Dermis blood vessel endothelial cell (primary cell): Measurements from ENCODE around the gene CACNG5. TPM values are rescaled to one million over a fixed set of nuclear protein-coding genes. Genes with fewer than 3 reads are reported as not detected.

ENCODE experiments used
- DNase-seq: peaks from one replicate; pipeline ENCODE4 v3.0.0; 2010
- total RNA-seq: library from RNA; depleted of rRNA; stranded (reverse); fragments of >200 nt; gene quantifications from 2 replicates; pipeline ENCODE4 v1.2.3, GENCODE V29; 2014

The CACNG5 gene
- total RNA-seq, 1 donor from 2014 or later: not detected

DNA sequence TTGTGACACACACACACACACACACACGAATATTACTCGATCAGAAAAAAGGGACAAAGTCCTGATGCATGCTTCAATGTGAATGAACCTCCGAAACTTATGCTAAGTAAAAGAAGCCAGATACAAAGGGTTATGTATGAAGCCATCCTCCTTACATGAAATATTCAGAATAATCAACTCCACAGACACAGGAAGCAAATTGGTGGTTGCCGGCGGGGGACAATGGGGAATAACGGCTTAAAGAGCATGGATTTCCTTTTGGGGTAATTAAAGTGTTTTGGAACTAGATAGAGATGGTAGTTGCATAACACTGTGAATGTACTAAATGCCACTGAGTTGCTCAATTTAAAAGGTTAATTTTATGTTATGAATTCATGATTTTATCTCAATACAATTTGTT lies 8.1 kb upstream of the CACNG5 start:
- DNase-seq: no peak

DNA sequence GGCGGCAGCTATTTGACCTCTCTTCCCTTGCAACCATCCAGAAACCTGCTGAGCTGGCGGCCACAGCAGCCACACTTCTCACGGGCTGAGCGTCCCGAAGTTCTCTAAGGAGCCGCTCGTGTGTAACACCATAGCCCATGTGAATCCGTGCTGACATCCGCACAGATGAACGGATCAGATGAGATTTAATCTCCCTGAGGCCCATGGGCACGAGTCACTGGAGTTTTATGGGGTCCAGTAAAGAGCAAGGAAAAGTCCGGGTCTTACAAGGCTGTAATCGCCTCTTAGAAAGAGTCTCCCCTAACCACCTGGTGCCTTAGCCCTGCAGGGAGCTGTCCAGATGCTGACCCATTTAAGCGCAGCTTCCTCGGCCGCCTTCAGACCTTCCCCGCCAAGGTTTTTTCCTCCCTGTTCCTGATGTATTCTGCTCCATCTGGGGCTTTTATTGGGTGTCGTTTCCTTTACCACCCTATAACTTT lies 5.5 kb upstream of the CACNG5 start:
- DNase-seq: peak; percentile 83

DNA sequence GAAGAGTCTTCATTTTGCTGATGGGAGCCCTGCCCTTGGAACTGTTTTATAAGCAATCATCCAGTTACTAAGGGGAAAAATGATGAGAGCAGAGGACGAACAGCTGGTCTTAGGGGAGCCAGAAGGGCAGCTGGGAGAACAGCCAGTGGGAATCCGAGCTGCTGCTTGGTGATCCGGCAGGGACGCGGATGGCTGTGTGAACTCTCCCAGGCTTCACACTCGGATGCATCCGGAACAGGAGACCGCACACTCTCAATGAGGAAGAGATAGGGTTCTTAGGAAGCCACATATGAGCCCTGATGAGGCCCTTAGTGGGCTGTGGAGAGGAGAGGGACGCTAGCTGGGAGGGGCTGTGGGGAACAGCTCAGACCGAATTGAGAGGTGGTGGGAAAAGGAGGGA lies 5.0 kb upstream of the CACNG5 start:
- peak; percentile 3 for DNase-seq

DNA sequence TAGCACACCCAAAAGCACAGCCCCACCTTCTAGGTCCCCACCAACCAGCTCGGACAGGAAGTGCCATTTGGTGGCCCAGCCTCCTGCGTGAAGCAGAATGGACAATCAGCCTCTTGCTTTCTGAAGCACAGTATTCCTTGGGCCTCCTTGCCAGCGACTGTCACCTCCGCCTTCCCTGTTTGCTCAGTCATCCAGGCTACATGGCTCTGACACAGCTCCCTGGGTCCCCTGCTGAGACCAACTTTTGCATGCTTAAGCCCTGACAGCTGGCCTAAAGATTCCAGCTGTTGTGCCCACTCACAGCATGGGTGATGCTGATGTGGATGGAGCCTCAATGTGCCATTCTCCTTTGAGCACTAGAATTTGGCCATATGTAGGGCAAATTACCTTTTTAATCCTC lies 4.5 kb upstream of the CACNG5 start:
- DNase-seq: no peak

DNA sequence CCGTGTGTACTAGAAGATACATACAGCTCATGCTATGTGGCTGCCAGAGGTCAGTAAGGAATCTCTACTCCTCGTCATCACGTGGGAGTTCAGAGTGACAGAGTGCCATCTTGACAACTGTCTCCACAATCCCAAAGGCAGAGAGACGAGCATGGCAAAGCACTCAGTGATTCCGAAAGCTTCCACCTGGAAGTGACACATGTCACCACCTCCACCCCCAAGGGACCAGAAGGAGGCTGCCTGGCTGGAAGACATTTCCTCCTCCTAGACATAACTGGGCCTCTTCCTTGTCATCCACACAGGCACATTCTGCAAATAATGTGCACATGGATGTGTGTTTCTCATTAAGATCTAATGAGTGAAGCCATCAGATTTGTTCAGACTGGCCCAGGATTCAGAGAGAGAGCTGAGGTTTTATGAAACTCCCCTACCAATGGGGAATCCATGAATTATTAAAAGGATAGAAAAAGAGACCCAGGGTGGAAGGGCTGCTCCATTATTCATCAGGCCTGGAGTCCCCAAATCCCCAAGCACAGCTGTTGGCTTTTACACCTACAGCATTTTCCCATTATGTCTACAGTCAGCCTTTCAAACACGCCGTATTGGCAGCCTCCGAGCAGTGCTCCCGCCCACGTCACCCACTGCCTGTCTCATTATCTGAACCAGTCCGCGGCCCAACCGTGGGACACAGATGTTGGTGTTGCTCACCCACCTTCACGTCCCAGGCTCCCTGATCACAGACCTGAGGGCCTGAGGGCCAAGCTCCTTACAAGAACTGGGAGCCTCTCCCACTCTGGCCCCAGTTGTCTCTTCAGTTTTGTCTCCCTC lies 3.3 kb upstream of the CACNG5 start:
- DNase-seq: no peak

DNA sequence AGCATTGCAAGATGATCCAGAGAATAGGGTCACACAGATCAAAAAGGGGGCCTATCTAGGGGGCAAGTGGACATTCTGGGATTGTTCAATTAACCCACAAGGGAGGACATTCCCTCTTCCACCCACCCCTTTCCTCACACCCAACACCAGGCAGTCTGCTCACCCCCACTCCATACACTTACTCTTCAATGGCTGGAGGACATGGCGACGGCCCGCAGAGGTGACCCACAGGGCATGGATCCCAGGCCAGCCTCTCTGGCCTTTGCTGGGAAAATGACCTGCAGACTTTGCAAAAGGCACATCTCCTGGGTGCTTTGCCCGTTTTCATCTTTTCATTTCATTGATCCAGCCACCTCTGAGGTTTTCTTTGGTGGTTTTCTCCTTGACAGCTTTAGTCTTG lies 1.7 kb upstream of the CACNG5 start:
- no peak for DNase-seq

DNA sequence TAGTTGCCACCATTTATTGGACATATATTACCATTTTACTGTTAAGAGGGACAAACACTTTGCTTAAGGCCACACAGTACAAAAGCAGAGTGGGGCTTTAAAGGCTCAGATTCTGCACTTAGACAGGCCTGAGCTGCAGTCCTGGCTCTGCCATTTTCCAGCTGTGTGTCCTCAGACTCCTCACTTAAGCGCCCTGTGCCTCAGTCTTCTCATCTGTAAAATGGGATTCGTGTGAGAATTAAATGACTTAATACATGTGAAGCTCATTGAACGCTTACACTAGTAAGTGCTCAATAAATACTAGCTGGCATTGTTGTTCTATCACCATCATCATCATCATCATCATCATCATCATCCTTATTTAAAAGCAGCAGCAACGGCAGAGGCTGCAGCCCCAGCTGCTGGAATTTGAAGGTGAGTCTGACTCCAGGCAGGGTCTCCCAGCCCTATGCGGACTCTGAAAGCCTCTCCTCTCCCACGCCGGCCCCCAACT lies 445 bp upstream of the CACNG5 start:
- DNase-seq: no peak

DNA sequence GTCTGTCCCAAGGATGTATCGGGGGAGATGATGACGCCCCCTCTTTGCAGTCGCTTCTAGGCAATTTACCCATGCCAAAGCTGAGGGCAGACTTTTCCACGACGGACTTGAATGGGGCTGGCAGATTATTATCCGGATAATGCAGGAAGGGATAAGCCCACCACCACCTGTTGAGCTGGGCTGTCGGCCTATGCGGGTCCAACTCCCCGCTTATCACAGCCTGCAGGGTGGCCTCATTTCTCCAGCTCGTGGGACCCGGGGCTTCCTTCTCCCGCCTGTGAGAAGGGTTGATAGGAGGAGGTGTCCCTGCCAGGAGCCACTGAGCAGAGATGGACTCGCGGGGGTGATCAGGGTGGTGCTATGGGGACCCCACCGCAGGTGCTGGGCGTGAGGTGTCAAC lies 559 bp downstream of the CACNG5 start:
- no peak for DNase-seq

DNA sequence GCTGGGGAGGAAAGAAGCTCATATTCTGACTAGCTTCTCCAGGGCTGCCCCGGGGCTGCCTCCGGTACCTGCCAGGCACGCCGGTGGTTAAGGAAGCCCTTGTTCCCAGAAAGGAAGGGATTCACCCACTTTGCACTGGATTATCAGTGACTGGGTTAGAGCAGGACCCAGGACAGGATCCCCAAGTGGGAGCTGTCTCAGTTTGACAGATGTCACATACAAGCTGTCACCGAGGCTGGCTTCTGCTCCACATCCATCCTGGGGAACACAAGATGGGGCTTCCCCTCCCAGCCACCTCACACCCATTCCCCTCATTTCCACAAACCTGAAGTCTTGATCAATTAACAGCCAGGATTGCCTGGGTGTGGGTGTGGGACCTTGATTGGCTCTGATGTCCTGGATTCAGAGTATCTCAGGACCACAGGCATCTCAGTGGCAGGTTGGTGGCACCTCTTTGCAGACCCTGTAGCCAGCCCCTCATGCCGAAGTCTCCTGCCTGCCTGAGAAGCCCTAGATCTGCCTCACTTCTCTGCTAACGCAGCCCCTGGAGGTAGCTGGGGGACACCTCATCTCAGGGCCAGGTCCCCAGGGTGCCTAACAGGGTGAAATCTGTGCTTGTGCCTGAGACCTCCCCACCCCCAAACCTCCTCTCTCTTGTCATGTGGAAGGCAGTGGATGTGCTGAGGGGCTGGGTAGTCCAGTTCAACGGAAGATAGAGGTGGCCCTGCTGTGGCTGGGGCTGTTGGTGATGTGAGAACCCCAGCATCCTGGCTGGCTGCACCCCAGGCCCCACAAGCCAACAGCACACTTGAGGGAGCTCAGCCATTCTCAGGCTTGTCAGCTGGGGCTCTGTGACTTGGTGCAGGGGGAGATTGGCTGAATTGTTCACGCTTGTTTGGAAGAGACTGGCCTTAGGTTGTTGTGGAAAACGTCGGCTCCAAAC lies 1.4 kb downstream of the CACNG5 start:
- no peak for DNase-seq

DNA sequence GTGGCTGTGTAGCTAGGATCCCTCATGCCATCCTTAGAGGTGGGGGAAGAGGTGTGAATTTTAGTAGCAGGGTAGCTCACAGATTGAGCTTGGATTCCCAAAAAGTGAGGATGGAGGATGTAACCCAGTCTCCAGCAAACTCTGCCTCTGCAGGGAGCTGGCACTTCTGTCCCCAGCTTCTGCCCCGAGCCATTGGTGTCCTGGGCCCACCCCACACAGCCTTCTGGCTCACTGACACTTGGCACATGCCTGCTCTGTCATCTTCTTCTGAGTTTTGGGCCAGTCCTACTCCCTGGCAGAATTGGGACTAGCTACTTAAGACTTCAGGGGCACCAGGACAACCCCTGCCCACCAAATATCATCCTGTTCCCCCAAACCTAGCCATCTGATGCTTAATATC lies 2.3 kb downstream of the CACNG5 start:
- DNase-seq: no peak

DNA sequence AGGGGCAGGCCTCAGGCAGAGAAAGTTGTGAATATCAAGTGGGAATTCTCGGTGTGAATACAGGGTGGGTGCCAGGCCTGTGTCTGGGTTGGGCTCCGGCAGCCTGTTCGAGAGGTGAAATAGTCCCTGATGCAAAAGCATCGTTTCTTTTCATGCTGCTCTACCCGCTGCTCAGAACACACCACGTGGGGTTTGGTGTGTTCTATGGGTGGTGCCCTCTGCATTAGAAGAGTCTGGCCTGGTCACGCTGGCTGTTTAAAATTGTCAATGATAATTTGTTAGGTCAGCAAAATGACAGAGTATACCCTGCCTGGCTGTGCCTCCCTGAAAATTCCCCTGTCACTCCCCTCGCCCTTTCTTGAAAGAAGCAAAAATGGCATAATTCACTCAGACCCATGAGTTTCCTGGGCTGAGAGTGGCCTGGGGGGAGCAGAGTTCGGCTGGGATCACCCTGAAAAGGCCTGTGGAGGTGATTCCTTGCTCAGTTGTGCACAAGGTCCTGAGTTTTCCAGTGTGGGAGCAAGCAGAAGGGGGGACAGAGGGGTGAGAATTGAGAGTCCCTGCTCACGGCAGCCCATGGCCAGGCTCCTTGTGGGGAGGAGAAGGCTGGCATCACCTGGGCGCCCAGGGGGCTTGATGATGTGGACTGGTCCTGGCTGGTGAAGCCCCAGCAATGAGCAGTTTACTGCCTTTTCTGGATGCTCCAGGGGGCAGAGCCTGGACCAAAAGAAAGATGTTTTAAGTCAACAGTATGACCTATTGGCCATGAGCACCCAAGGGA lies 3.2 kb downstream of the CACNG5 start:
- no peak for DNase-seq

DNA sequence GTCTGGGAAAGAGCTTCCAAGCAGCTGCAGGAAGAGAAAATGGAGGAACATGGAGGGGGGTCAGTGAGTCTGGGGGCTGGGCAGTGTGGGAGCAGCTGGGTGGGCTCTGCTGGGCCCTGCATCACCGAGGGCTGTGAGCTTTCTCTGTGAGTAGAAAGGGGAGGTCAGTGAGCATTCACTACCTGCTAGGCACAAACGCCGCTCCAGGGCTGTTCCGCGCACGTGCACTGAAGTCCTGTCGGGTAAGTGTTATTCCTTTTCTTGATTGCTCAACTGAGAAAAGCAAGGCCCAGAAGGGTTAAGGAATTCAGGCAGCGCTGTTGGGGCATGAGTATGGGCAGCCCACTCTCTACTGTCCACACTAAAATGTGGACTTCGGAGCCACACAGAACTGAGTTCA lies 4.7 kb downstream of the CACNG5 start:
- no peak for DNase-seq

DNA sequence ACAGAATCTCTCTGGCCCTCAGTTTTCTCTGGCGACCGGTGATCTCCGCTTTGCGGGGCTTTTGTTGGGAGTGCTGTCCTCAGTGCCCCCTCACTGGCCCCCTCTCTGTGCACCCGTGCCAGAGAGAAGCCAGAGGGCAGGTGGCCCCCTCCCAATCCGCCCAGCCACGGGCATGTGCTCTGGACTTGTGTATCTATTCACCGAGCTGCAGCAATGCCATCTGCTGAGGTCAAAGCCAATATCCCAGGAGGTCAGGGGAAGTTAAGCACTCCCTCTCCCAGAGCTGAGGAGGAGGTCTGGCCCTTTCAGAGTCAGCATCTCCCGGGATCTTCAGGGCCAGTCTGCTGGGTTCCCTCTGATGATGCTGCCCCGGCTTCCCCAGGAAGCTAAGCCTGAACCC lies 5.1 kb downstream of the CACNG5 start:
- DNase-seq: no peak

DNA sequence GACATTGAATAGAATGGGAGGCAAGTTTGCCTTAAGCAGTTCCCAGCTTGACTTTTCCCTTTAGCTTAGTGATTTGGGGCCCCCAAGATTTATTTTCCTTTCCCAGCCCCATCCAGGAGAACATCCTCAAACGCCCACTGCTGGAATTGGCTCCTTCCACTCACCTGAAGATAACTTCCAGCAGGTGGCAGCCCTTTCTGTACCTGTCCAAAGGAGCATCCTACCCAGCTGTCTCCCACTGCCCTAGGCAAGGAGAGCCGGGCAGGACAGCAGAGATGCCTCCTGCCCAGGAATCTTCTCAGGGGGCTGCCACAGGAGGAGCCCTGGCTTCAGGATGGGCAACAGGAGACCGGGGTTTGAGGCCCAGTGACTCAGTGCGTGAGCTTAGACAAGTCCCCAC lies 6.4 kb downstream of the CACNG5 start:
- no peak for DNase-seq

DNA sequence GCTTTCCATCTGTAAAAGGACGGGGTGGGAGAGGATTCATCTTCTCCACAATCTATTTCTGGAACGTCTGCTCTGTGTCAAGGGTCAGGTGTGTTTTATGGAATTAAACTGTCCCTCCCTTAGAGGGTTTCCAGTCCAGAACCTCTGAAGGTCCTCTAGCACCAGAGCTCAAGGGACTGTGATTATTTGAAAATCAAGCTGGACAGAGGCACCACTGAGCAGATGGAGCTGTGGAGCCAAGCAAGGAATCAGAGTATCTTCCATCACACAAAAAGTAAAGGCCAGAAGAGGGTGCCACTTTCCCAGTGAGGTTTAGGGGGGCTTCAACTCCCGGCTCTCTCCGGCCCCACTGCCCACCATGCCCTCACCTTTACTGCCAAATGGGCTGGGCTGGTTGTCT lies 6.8 kb downstream of the CACNG5 start:
- no peak for DNase-seq

DNA sequence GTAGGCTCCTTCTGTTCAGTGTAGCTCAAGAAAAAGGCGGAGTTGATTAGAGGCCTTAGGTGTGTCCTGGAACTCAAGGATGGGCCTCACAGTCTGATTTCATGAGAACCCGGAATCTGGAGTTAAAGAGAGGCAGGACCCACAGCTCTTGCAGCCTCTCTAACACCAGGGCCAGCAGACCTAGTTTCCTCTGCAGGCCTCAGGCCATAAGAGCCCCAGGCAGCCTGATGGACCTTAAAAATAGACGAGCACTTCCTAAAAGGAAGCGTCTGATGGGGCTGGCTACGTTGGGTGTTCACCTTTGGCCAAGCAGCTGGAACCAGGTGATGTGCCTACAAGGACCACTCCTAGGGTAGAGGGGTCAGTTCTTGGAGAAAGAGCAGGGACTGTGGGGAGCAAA lies 7.6 kb downstream of the CACNG5 start:
- no peak for DNase-seq

DNA sequence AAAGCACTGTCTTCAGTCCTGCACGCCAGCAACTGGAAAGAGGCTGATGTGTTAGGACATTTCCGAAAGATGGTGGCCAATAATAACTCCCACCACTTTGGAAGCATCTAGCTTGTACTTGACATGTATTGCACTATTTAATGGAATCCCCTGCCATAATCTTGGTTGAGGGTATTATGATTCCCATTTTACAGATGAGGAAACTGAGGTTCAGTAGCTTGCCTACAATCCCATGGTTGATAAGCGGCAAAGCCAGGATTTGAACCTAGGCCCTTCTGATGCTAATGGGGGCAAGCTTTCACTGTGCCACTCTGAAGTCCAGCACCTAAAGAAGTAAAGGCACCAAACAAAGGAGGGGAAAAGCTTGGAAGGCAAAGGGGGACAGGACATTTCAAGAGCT lies 8.0 kb downstream of the CACNG5 start:
- DNase-seq: no peak

DNA sequence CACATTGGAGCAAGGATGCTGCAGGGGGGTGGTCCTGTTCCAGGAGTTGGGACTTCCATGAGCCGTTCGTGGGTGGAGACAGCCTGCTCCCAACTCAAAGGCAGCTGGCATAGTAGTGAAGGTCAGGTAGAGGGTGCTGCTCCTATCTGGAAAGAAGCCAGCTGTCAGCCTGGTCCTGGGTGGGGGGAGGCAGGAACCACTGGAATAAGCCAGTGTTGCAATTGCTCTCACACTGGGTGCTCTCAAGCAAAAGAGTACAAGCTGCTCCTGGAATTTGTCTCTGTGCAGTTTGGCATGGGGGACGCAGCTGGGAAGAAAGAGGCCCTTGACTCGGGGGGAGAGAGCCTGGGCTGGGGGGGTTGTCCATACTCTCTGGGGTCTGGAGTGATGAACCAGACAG lies 8.7 kb downstream of the CACNG5 start:
- no peak for DNase-seq

DNA sequence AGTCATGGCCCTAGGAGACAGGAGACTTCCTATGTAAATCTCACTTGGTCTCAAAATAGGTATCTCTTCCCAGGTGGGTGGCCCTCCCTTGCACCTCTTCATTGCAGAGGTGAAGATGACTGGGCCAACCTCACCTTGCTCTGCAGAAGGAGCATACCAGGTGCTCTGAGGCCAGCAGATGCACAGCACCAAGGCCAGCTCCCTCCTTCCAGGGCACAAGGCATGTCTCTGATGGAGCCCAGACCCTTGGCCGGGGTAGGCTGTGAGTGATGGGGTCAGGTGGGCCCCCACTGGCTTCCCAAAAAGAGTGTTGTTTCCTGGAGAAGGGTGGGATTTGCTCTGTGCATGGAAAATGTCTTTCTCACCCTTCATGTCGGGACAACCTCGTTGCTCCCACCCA lies 12.8 kb downstream of the CACNG5 start:
- no peak for DNase-seq

DNA sequence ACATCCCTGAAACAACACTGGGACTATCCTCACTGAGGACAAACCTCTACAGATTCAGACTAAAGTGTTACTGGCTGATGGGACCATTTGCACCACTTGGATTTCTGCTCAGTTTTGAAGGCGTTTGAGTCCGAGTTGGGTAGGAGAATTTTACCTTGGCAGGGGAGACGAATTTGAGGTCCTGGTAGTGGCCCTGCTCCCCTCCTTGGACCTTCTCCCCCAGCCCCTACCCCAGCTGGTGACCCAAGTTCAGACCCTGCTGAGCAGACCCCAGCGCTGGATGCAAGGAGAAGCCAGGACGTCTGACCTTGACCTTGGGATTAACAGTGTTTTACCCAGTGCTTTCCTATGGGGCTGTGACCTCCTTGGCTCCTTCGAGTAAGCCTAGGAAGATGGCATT lies 13.6 kb downstream of the CACNG5 start:
- no peak for DNase-seq

DNA sequence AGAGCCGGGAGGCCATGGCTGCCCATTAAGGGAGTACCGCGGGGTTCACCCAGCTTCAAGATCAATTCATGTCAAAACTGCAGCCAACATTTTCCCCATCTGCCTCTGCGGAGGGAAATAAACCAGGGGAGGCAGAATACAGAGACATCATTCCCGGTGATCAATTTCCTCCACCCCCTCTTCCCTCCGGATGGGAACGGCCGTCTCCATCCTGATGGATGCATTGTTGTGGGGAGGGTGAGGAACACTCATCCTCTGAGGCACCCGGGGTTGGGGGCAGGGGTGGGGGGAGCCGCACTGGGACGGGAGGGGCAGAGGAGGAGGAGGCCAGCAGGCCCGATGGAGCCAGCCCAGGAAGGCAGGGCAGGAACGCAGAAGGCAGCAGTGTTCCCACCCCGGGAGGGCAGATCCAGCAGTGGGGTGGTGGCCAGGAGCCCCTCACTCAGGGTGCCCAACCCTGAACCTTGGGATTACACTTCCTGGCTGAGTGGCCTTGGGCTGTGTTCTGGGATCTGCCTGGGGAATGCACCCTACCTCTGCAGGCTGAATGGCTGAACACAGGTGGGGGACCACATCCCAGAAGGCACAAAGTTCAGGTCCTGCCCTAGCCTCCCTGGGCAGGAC lies 14.2 kb downstream of the CACNG5 start:
- no peak for DNase-seq

DNA sequence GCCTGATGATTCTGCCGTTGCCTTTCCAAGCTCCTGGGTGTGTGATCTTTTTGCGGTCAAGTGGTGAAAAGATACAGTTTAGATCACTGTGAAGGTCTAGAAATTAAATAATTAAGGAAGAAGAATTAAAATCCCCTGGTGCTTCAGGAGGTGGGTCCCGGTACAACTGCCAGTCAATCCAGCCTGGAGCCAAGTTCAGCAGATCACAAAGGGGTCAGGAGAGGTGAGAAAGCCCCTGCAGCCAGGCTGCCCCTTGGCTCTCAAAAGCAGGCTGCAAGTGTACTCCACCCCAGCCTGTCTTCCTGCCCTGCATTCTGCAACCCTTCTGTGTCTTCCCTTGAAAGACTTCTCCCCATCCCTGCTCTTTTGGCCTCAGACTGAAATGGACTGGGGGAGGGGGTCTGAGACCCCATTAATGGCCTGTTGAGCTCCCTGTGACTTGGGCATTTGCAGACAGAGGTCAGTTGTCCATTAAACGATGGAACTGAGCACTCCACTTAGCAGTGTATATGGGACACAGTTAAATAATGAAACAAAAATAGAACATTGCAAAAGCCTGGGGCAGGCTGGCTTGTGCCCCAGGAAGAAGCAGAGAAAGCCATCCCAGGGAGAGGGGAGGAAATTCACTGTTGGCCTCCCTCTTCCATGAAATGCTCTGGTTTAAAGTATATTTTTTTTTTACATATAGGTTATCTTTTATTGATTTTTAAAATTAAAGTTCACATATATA lies 15.1 kb downstream of the CACNG5 start:
- DNase-seq: no peak
